Duodenal mucosa (tissue), 2 donors: Measurements from ENCODE around the gene FAM83B.
"Not testable (repeated sequence)": the region's sequence is repeated elsewhere in the genome, so short reads cannot be mapped to it uniquely, and the experiment has no call there.

Experiments used
- H3K27ac ChIP-seq: one replicate; pipeline ENCODE4 v1.7.0; 2013; ENCODE audit warnings: low read depth, low read length
- H3K27me3 ChIP-seq, 2 donors: one replicate each; pipeline ENCODE4 v1.7.0; 2013; ENCODE audit warnings: low read length in 2 of 2, control low read depth in 1 of 2; ENCODE audit not compliant: insufficient read depth in 2 of 2, control insufficient read depth in 1 of 2
- H3K36me3 ChIP-seq, 2 donors: one replicate each; pipeline ENCODE4 v1.7.0; 2013; ENCODE audit warnings: low read length in 2 of 2, control low read depth in 1 of 2; ENCODE audit not compliant: insufficient read depth in 2 of 2, control insufficient read depth in 1 of 2
- H3K4me1 ChIP-seq, 2 donors: one replicate each; pipeline ENCODE4 v1.7.0; 2013; ENCODE audit warnings: low read length in 2 of 2, control low read depth in 1 of 2; ENCODE audit not compliant: insufficient read depth in 2 of 2, control insufficient read depth in 1 of 2
- H3K4me3 ChIP-seq, 2 donors: one replicate each; pipeline ENCODE4 v1.7.0; 2013; ENCODE audit warnings: low read length in 2 of 2, low read depth in 1 of 2
- H3K9ac ChIP-seq, 2 donors: one replicate each; pipeline ENCODE4 v1.7.0; 2013; ENCODE audit warnings: low read length in 2 of 2, low read depth in 1 of 2
- H3K9me3 ChIP-seq, 2 donors: one replicate each; pipeline ENCODE4 v1.7.0; 2013; ENCODE audit warnings: low read length in 2 of 2, control low read depth in 1 of 2; ENCODE audit not compliant: control insufficient read depth in 1 of 2

Gene FAM83B

GRCh38 chr6:54817236-54817635, 29.3 kb upstream of the FAM83B start:
- Histone ChIP-seq H3K9ac (no peak overlapping the region), H3K27me3 (no peaks in the 10 kb centered on the region), H3K4me3 (no peak overlapping the region), H3K36me3 (no peaks in the 10 kb centered on the region), H3K27ac (no peak overlapping the region), H3K4me1 (no peaks in the 10 kb centered on the region), H3K9me3 (no peaks in the 10 kb centered on the region)

DNA sequence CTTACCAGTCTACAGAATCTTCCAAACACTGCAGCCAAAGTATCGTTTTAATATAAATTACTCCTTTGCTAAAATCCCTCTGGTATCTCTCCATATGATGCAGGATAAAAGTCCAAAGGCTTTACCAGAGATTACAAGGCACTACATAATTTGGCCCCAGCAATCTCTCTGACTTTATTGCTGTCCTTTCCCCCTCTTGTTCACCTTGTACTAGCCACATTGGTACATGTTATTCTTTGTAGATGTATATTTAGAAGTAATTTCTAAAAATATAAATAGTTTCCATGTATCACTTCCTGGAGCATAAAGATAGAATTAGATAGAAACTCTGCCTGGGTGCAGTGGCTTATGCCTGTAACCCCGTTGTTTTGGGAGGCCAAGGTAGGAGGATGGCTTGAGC, 28.7 kb upstream of the FAM83B start:
- Histone ChIP-seq H3K36me3 (no peaks in the 10 kb centered on the region), H3K4me1 (no peaks in the 10 kb centered on the region), H3K9me3 (no peaks in the 10 kb centered on the region), H3K4me3 (no peak overlapping the region), H3K27ac (no peak overlapping the region), H3K9ac (no peak overlapping the region), H3K27me3 (no peaks in the 10 kb centered on the region)

- not testable (repeated sequence) for H3K4me3 ChIP-seq, H3K9ac ChIP-seq, H3K36me3 ChIP-seq, H3K9me3 ChIP-seq, H3K27ac ChIP-seq, H3K27me3 ChIP-seq, H3K4me1 ChIP-seq
Observed at GRCh38 chr6:54824225-54824624, 22.3 kb upstream of the FAM83B start.

DNA sequence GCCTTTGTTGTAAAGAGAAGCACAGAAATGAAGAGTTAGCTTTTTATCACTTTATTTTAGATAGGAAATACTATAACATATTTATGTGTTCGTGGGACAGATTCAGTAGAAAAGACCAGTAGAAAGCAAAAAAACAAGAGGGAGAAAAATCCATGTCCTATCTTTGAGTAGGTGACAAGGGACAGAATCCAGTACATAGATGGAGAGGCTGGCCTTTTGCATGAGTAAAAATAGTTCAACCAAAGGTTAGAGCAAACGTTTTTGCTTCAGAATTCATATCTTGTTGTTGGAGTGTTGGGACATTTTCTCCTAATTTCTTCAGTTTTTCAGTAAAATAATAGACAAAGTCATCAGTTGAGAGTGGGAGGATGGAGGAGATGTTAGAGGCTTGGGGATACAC, 19.6 kb upstream of the FAM83B start:
- Histone ChIP-seq H3K9ac (no peak overlapping the region), H3K36me3 (no peaks in the 10 kb centered on the region), H3K27me3 (no peaks in the 10 kb centered on the region), H3K4me1 (no peaks in the 10 kb centered on the region), H3K27ac (no peak overlapping the region), H3K9me3 (no peaks in the 10 kb centered on the region), H3K4me3 (no peak overlapping the region)

DNA sequence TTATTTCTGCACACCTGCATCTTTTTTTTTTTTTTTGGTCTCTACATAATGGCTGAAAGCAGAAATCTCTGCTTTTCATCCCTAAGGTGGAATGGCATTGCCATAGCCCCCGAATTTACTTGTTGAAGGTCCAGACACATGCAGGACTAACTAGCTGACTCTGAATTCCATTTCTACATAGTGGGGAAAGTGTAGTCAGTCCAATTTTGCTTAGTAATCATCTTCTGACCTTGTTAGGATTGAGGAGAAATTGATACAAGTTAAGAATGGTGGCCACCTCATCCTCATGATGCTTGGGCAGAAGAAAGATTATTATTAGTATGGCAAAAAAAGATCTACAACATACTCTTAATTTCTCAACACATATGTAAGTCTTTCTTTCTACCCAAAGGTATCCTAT, 16.4 kb upstream of the FAM83B start:
- Histone ChIP-seq H3K4me3 (no peak overlapping the region), H3K9ac (no peak overlapping the region), H3K36me3 (no peaks in the 10 kb centered on the region), H3K27me3 (no peaks in the 10 kb centered on the region), H3K27ac (no peak overlapping the region), H3K9me3 (no peaks in the 10 kb centered on the region), H3K4me1 (no peaks in the 10 kb centered on the region)

GRCh38 chr6:54835176-54835575, 11.4 kb upstream of the FAM83B start:
- Histone ChIP-seq H3K27me3 (no peaks in the 10 kb centered on the region), H3K4me3 (no peak overlapping the region), H3K9me3 (no peaks in the 10 kb centered on the region), H3K36me3 (no peaks in the 10 kb centered on the region), H3K4me1 (no peaks in the 10 kb centered on the region), H3K9ac (no peak overlapping the region), H3K27ac (no peak overlapping the region)

DNA sequence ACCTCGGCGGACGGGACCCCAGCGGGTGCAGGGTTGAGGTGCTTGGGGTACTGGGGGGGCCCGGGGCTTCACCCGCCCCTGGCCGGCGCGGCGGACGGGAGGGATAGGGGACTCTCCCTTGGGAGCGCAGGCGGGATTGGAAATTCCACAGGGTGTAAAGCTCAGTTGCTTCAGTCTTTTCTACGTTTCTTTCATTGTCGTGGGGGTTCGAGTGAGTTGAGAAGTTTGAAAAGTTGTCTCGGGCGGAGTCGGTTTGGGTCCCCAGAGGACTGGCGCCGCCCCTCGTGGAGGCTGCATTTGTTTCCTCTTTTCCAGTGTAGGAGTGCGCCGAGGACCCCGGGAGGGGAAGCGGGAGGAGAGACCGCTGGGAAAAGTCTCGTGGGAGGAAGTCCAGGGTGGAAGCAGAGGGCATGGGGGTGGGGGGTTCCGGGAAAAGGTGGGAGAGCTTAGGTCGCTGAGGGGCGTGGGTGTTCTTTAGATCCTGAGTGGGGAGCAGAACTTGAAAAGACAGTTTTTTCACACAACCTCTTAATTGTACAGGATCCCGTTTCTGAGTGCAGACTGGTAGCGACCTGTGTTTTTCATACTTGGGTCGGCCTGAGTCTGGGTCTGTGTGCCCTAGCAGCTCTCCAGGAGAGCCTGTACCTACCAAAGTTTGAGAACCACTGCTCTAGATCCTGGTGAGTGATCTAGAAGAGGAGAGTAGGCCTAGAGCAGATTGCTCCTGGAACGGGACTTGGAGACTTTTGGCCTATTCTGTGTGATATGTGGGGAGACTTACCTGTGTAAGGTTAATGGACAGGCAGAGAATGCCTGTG, 495 bp downstream of the FAM83B start:
- no peaks in the 10 kb centered on the region for H3K27me3 ChIP-seq
- H3K27ac ChIP-seq = peak overlapping the region; percentile 86
- H3K9me3 ChIP-seq = no peaks in the 10 kb centered on the region
- H3K4me1 ChIP-seq = peaks cover 5 to 21% of the 10 kb centered on the region in 2 donors
- peak overlapping the region; percentile 83 to 87 for H3K9ac ChIP-seq
- H3K36me3 ChIP-seq = no peaks in the 10 kb centered on the region
- peak overlapping the region; percentile 82 to 84 for H3K4me3 ChIP-seq

DNA sequence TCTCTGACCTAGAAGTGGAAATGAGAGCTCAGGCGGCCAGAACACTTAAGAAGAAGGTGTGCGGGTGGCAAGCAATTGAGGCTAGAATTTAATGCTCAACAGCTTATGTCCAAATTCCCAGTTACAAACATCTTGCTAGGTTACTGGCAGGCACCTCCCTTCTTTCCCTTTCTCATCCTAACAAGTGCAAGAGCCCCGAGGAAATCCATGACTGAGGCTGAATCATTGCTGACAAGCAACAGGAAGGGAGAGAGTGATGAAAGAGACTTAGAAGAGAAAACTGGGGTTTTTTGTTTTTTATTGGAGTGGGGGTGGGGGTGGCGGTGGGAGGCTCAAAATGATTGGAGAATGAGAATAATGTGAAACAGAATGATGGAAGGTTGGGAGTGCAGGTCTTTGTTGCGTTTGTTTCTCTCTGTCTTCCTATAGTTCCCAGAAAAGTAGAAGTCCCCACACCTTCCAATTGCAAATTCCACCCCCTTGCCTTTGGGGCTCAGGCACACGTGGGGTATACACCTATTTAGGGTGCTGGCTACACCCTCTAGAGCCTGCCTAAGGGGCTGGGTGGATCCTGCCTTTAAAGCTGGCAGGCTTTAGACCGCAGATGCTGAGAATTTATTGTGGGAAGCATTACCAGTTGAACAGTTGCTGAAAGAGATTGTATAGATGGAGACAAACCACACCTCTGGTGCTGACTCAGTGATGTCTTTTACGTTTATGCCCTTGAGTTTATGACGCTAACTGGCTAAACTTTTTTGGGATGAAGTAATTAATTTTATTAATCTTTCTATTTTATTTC, 1.4 kb downstream of the FAM83B start:
- Histone ChIP-seq H3K36me3 (no peaks in the 10 kb centered on the region), H3K9ac (peak overlapping the region; percentile 83 to 87), H3K9me3 (peaks cover 2 to 3% of the 10 kb centered on the region in 2 donors), H3K27me3 (no peaks in the 10 kb centered on the region), H3K27ac (no peak overlapping the region), H3K4me1 (peaks cover 5 to 21% of the 10 kb centered on the region in 2 donors), H3K4me3 (peak overlapping the region; percentile 82 to 84)

DNA sequence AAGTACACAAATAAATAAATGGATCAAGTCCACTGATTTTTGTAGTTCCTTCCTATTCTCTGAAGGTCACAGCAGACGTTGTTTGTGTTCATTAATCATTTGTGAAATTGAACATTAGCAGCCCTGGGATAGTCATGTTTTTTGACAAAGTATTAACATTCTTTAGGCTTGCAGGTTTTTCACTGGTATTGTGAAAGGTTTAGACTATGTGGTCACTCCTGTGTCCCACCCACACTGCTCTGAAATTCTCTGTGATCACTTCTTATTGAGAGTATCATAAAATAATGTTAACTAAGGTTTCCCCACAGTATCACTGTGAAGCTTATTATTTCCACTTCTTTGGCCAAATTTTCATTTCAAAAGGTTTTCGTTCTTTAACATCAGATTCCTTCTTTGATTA, 3.5 kb downstream of the FAM83B start:
- peak overlapping the region in 1 of 2 donors; percentile 82 for H3K4me3 ChIP-seq
- no peaks in the 10 kb centered on the region for H3K27me3 ChIP-seq
- H3K27ac ChIP-seq = no peak overlapping the region
- H3K9ac ChIP-seq = no peak overlapping the region
- peaks cover 6 to 11% of the 10 kb centered on the region in 2 donors for H3K9me3 ChIP-seq
- peaks cover 0 to 4% of the 10 kb centered on the region in 2 donors for H3K36me3 ChIP-seq
- H3K4me1 ChIP-seq = peaks cover 5 to 17% of the 10 kb centered on the region in 2 donors

DNA sequence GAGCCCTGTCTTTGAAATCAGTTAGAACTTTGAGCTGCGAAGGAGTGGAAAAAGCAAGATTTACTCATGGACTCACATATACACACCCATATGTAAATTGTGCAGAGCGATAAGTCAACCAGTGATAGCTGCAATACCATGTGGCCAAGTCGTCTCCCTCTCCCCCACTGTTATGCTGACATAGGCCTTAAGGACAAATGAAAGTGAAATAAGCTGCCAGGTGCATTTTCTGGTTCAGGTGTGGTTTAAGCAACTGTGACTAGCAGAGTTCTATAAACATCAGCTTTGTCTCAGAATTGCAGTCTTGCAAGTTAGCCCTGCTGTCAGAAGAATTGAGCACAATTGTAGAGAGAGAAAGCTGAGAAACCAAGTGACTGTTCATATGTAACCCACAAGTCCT, 9.6 kb downstream of the FAM83B start:
- peaks cover 6 to 11% of the 10 kb centered on the region in 2 donors for H3K9me3 ChIP-seq
- no peak overlapping the region for H3K9ac ChIP-seq
- H3K36me3 ChIP-seq = peaks cover 0 to 4% of the 10 kb centered on the region in 2 donors
- peaks cover 5 to 26% of the 10 kb centered on the region in 2 donors for H3K4me1 ChIP-seq
- H3K27me3 ChIP-seq = no peaks in the 10 kb centered on the region
- H3K4me3 ChIP-seq = no peak overlapping the region
- H3K27ac ChIP-seq = no peak overlapping the region
